HCT116 (cell line): ENCODE results near the gene DDX24.

Experiments used
- CBX3 ChIP-seq: IDR thresholded peaks from 2 replicates; pipeline ENCODE4 v1.6.1; 2012; ENCODE audit warnings: low read depth
- EGR1 ChIP-seq: IDR thresholded peaks from 2 replicates; pipeline ENCODE4 v1.6.1; 2012; ENCODE audit warnings: low read depth
- EZH2 ChIP-seq: fragments of 200-600 bp; sonication (generic); IDR thresholded peaks from 2 replicates; pipeline ENCODE4 v1.6.1; 2017; ENCODE audit warnings: antibody characterized with exemption, mixed run types
- EZH2phosphoT487 ChIP-seq: fragments of 200-600 bp; IDR thresholded peaks from 2 replicates; pipeline ENCODE4 v1.6.1; 2018; ENCODE audit warnings: antibody characterized with exemption, borderline replicate concordance
- POLR2A ChIP-seq: IDR thresholded peaks from 2 replicates; pipeline ENCODE4 v1.7.0; 2011; ENCODE audit warnings: borderline replicate concordance; ENCODE audit not compliant: insufficient read depth, insufficient read length; ENCODE audit errors: extremely low read depth
- POLR2AphosphoS5 ChIP-seq: IDR thresholded peaks from 2 replicates; pipeline ENCODE4 v1.6.1; 2011; ENCODE audit warnings: mild to moderate bottlenecking, low read depth, low read length, moderate library complexity
- RAD21 ChIP-seq: IDR thresholded peaks from 2 replicates; pipeline ENCODE4 v1.6.1; 2012; ENCODE audit warnings: low read depth, mild to moderate bottlenecking
- SIN3A ChIP-seq: IDR thresholded peaks from 2 replicates; pipeline ENCODE4 v1.6.1; 2012; ENCODE audit warnings: low read depth
- SRF ChIP-seq: IDR thresholded peaks from 2 replicates; pipeline ENCODE4 v1.6.1; 2012; ENCODE audit warnings: low read depth
- ZFX ChIP-seq: fragments of 450-650 bp; IDR thresholded peaks from 2 replicates; pipeline ENCODE4 v1.6.1; 2017
- TF ChIP-seq, protein P1 (sequence below), 3 experiments: fragments of 200-600 bp in 1 of 3; sonication (generic) in 1 of 3; IDR thresholded peaks in 2 of 3; conservative IDR thresholded peaks in 1 of 3; 2 replicates each; pipeline ENCODE4 v1.5.1; 2012 to 2017; ENCODE audit warnings: low read depth in 2 of 3, low read length in 2 of 3, antibody characterized with exemption in 1 of 3, borderline replicate concordance in 1 of 3, control low read depth in 1 of 3, mild to moderate bottlenecking in 1 of 3, mixed read lengths in 1 of 3, mixed run types in 1 of 3, moderate library complexity in 1 of 3; ENCODE audit not compliant: insufficient read depth in 1 of 3

DNA sequence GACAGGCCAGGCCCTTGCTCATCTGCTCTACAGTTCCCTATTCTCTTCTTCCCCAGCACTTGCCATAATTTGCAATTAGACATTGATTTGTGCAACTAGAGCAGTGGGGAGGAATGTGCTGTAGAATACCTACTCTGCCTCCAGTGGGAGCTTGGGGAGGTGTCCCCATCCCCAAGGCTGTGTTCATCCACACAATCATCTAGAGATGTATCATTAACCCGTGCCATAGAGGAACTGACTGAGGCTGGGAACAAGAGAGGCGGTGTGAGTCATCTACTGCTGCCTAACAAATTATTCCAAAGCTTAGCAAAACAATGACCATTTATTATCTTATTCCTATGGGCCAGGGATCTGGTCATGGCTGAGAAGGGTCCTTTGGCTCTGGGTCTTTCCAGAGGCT, 60.0 kb downstream of the DDX24 start:
- TF ChIP-seq EZH2 = no peak
- no peak for TF ChIP-seq SRF
- TF ChIP-seq, protein P1, sequence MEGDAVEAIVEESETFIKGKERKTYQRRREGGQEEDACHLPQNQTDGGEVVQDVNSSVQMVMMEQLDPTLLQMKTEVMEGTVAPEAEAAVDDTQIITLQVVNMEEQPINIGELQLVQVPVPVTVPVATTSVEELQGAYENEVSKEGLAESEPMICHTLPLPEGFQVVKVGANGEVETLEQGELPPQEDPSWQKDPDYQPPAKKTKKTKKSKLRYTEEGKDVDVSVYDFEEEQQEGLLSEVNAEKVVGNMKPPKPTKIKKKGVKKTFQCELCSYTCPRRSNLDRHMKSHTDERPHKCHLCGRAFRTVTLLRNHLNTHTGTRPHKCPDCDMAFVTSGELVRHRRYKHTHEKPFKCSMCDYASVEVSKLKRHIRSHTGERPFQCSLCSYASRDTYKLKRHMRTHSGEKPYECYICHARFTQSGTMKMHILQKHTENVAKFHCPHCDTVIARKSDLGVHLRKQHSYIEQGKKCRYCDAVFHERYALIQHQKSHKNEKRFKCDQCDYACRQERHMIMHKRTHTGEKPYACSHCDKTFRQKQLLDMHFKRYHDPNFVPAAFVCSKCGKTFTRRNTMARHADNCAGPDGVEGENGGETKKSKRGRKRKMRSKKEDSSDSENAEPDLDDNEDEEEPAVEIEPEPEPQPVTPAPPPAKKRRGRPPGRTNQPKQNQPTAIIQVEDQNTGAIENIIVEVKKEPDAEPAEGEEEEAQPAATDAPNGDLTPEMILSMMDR (IDR thresholded peaks at IDR 0.05 in 2 of 3, conservative IDR thresholded peaks at IDR 0.05 in 1 of 3; ENCODE audit: borderline replicate concordance in 1 of 3, insufficient read depth in 1 of 3, low read depth in 2 of 3, low read length in 2 of 3) = no peak
- TF ChIP-seq EZH2phosphoT487 = no peak
- no peak for TF ChIP-seq EGR1
- TF ChIP-seq POLR2A = no peak
- no peak for TF ChIP-seq SIN3A
- TF ChIP-seq POLR2AphosphoS5 = no peak
- no peak for TF ChIP-seq CBX3
- no peak for TF ChIP-seq ZFX
- no peak for TF ChIP-seq RAD21
